Measurements from ENCODE around the gene STAC3.

Gene STAC3

DNA sequence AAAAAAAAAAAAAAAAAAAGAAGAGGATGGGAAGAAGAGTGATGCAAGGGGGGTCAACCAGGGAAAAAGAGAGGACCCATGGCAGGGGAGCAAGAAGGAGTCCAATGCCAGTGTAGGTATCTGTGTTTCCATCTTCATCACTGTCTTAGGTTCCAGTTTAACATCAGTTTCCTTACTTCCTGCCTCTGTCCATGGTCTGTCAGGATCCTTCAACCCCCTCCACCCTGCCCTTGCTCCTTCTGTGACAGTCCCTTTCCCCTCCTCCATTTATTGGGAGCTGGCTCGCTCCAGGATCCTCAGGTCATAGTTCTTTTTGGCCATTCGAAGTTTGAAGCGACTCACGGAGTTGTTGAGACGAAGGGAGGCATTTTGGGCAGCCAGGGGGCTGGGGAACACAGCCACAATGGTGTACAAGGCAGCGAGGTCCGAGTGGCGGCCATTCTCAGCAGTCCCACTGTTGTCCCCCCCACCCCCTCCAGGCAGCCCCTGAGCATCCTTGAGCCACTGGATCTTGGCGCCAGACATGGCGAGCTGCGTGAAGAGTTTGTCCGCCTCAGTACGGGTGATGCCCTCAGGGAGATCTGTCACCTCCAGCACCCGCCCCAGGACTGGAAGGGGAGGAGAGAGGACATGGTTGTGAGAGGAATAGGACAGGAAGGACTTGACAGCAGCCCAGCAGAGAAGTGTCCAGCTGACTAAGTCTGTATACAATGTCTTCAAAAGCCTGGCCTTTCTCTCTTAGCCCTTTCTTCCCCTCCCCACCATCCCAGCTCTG, 3.7 kb upstream of the STAC3 start:
- no peak for DNase-seq

GRCh38 chr12:57250541-57250940, 446 bp downstream of the STAC3 start:
- DNase-seq = no peak

- no peak for DNase-seq
Measured at GRCh38 chr12:57248934-57249742, 1.8 kb downstream of the STAC3 start.

- no peak for DNase-seq
Measured at GRCh38 chr12:57247041-57247440, 3.9 kb downstream of the STAC3 start.

GRCh38 chr12:57244312-57244696, 6.7 kb downstream of the STAC3 start:
- no peak for DNase-seq

GRCh38 chr12:57243521-57244311, 7.3 kb downstream of the STAC3 start:
- DNase-seq = peak; percentile 85

DNA sequence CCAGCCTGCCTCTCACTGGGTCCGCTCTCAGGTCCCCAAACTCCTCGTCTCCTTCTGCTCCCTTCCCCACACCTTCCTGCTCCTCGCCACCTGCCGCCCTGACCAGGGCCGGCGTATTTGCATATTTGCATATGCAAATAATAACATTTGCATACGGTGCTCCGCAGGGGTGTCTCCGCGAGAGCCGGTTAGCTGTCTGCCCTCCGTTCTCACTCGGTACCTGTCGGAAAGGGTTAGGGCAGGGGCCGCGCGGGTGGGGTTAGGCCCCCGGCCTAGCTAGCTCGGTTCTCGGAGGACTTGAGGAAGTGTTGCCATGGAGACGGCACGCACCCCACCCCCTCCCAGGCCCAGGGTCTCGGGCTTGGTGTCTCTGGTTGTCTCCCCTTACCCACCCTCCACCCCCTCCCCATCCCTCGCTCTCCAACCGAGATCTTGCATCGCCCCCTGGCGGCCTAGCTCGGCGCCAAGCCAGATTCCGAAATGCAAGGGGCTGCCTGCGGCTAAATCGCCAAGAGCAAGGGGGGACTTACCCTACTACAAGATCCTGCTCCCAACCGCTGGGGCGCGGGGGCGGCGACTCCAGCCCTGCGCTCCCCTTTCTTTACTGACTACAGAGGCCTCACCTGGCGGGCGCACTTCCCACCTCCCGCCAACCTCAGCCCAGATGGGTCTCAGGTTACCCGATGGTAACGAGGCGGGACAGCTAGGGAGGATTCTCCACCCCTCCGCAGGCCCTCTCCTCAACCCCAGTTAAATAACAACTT, 8.1 kb downstream of the STAC3 start:
- peak; percentile 76 for DNase-seq

GRCh38 chr12:57242329-57242690, 8.7 kb downstream of the STAC3 start:
- DNase-seq = no peak

GRCh38 chr12:57241402-57242310, 9.3 kb downstream of the STAC3 start:
- no peak for DNase-seq

GRCh38 chr12:57240926-57241401, 10.0 kb downstream of the STAC3 start:
- peak; percentile 45 for DNase-seq

DNA sequence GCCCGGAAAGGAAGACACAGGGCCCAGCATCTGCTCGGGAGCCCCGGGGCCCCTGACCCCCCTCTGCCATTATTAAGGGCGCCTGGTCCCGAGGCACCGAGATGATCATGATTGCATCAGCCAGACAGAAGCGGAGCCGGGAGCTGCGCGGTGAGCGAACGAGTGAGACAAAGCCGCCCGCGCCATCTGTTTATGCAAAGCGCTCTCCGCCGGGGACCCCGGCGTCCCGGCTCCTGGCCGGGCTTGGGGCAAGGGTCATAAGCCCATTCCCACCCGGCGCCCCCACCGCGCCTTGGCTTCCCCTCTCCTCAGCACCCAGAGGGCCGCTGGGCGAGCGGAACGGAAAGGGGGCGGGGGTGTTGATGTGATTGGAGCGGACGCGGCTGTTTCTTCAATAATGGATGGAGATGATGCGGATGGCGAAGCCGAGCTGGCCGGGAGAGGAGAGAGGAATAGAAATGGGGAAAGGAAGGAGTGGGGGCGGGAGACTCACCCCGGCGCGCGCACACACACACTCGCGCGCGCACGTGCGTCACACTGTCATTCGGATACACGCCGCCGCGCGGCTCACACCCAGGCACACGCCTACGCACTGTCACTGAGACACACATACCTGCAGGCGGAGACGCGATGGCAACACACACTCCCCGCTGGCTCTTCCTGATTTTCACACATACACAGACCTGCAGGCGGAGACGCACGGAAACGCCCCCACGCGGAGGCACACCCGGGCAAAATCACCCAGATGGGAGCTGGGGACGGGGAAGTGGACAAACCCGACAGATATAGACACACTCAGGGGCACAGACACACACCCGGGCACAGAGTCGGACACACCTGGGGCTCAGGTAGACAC, 10.7 kb downstream of the STAC3 start:
- peak; percentile 76 for DNase-seq

DNA sequence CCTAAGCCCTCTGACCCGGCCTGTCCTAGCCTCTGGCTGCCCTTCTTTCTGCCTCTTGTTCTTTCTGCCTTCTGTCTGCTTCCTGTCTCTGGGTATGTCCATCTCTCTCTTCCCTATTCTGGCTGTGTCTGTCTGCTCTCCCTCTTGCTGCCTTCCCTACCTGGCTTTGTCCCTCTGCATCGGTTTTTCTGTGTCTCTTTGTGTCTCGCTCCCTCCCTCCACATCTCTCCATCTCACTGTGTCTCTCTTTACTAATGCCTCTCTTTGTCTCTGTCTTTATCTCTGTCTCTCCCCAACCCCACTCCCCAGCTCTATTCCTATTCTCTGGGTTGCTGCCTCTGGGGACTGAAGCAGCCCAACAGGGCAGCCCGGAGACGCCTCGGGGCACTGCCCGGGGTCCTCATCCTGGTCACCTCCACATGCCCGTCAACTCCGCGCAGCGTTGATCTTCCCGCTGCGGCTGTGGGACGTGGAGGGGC, 11.4 kb downstream of the STAC3 start:
- DNase-seq = no peak

DNA sequence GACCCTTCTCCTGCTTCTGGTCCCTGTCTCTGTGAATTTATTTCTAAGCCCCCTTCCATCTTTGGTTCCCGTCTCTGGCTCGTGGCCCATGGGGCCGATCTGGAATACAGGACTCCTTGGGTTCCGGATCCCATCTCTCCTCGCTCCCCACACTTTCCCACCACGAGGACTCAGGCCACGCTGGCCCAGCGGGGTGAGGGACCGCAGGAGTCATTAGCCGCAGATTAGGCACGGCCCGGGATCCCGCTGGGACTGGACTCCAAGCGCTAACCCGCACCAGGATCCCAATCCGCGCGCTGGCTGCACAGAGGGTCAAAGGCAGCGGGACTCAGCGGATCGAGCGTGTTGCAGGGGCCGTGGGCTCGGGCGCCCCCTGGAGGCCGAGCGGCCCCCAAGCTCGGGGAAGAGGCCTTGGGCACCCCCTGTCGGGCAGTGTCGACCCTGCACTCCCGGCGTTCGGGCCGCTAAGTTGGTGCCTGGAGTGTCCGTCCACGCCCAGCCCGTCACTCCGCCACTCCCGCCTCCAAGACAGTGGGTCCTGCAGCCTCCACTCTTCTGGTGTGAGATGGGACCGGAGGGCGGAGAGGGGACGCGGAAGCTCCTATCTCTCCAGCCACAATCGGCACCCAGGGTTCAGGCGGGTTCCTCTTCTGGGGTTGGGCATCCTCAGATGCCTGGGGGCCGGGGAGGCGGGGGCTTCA, 12.0 kb downstream of the STAC3 start:
- DNase-seq = peak; percentile 92

DNA sequence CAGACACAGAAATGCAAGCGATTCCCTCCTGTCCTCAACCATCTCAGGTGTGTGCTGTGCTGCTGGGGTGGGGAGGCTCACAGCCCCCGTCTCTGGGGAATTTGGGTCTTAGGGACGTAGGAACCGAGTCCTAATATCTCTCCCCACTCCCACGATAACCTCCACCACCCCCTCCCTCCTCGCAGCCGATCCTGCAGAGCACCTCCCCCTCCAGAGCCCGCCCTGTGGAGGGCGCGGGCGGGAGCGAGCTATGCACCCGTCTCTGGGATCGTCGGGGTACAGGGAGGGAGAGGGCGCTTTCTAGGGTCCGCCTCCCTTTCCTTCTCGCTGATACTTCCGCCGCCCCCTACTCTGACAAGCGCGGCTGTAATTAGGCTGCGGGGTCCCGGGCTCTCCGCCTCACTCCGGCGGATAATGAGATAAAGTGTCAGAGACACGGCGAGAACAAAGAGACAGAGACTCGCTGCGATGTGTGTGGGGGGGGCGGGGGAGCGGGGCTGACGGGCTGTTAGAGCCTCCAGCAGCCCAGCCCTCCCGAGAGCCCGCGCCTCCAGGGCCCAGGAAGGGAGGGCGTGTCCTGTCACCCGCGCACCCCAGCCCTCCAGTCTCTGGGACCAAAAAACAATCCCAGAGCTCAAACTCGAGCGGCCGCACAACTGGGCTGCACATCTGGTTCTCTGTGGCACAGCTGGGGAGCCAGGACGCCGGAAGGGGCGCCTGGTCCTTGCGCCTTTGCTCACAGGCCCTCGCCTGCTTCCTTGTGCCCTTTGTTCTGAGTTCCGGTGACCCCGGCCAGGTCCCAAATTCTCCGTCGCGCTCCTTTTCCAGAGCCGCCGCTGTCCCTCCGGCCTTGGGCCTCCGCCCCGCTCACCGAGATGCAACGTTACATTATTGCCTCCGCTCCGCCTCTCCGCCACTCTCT, 12.8 kb downstream of the STAC3 start:
- peak; percentile 49 for DNase-seq

- no peak for DNase-seq
Measured at GRCh38 chr12:57237596-57237931, 13.4 kb downstream of the STAC3 start.

GRCh38 chr12:57236925-57237595, 13.9 kb downstream of the STAC3 start:
- DNase-seq = no peak

GRCh38 chr12:57236201-57236924, 14.6 kb downstream of the STAC3 start:
- no peak for DNase-seq

Measured in activated T-cell treated with anti-CD3 and anti-CD28 coated beads, Interleukin-2, amount 50 U/mL, for 1 hour (primary cell).